SH-SY5Y (cell line): Measurements from ENCODE around the gene TUBG2.

Source experiments
- GATA2 ChIP-seq: IDR thresholded peaks from 2 replicates; pipeline ENCODE4 v1.6.1; 2011; ENCODE audit warnings: mild to moderate bottlenecking, low read depth, low read length
- GATA3 ChIP-seq: IDR thresholded peaks from 2 replicates; pipeline ENCODE4 v1.6.1; 2011; ENCODE audit warnings: low read depth, mild to moderate bottlenecking, low read length, moderate library complexity

The TUBG2 gene

DNA sequence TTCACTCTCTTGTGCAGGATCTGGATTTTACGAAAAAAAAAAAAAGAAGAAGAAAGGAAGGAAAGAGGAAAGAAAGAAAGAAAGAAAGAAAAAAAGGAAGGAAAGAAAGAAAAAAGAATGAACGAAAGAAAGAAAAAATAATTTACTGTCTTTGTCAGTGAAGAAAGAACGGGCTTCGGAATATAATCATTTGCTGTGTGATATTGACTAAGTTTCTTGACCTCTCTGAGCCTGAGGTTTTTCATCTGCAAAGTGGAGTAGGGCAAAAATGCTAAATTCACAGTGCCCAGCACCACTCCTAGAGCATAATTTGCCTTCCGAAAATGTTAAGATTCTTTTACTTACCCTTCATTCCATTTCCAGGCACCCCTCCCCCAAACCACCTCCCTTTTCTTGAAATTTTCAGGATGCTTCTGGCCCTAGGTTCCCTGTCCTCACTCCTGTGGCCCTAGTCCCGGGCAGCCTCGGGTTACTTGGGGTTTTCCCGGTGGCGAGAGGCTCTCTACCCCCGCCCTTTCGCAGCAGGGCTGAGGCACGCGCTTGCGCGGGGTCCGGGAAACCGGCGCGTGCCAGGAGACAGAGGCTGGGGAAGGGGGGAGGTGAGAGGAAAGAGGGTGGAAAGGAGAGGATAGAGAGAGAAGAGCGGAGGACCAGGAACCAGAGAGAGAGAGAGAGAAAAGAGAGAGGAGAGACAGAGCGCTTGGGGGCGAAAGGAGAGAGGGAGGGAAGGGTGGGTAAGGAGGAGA lies 23.1 kb downstream of the TUBG2 start, which contains the start of gene CNTNAP1:
Gene CNTNAP1 (plus strand): TSS at position 556 of the 746 bp plus-strand sequence. CDS start 299 bp downstream, outside the sequence.
- TF ChIP-seq GATA3, result no peak
- TF ChIP-seq GATA2, result no peak

DNA sequence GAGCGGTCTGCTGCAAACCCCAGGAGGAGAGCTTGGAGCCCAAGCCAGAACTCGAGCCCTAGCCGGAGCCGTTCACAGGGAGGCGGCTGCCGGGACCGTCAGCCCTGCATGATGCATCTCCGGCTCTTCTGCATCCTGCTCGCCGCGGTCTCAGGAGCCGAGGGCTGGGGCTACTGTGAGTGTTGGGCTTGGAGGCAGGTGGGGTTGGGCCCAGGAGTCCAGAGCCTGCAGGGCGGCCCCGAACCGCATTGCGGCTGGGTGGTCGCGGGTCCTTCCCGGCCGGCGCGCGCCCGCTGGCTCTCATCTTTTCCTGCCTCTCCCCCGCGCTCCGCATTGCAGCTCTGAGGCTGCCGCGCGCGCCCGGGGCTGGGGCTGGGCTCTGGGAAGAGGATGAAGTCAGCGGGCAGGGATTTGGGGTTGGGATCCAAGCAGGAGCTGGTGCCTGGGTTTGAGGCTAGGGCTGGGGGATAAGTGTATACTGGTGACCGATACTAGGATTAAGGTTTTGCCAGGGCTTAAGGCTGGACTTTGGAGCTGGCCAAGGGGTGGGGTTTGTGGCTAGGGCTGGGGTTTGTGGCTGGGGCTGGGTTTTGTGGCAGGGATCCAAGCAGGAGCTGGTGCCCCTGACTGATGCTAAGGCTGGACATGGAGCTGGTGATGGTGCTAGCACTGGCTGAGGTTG lies 23.8 kb downstream of the TUBG2 start:
- TF ChIP-seq GATA2, result no peak
- TF ChIP-seq GATA3, result no peak

DNA sequence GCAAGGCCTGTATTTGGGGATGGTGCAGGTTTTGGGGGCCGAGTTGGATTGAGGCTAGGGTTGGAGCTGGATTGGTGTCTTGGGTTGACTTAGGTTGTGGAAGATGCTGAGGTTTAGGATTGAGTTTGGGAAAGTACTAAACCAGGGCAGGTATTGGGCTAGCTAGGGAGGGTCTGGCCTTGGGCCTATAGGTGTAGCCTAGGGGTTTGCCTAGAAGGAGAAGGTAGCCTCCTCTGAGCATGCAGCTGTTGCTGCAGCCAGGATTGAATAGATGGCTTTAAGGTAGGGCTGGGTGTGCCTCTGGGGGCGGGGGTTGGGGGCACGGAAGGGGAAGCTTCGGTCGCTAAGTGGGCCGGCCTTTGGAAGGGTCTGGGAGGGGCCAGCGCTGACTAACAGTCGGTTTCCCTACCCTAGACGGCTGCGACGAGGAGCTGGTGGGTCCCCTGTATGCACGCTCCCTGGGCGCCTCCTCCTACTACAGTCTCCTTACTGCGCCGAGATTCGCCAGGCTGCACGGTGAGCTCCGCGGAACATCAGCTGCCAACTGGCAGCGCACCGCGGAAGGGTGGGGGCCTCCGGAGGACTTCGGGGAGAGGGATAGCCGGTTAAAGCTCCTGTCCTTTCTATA lies 24.4 kb downstream of the TUBG2 start:
- no peak for TF ChIP-seq GATA3
- TF ChIP-seq GATA2, result no peak

DNA sequence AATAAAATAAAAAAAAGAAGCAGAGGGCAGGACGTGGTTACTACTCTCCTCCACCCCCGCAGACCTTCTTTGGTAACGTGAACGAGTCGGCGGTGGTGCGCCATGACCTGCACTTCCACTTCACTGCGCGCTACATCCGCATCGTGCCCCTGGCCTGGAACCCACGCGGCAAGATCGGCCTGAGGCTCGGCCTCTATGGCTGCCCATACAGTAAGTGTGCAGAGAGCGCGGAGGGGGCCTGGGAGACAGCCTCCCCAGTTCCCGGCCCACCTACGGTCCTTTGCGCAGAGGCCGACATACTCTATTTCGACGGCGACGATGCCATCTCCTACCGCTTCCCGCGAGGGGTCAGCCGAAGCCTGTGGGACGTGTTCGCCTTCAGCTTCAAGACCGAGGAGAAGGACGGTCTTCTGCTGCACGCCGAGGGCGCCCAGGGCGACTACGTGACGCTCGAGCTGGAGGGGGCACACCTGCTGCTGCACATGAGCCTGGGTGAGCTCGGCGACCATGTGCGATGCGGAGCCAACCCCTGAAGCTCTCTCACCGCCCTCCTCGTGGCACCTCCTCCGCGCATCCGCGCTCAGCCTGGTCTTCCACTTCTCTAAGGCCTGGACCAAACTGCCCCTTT lies 26.0 kb downstream of the TUBG2 start:
- TF ChIP-seq GATA3 (no peak), GATA2 (no peak)

DNA sequence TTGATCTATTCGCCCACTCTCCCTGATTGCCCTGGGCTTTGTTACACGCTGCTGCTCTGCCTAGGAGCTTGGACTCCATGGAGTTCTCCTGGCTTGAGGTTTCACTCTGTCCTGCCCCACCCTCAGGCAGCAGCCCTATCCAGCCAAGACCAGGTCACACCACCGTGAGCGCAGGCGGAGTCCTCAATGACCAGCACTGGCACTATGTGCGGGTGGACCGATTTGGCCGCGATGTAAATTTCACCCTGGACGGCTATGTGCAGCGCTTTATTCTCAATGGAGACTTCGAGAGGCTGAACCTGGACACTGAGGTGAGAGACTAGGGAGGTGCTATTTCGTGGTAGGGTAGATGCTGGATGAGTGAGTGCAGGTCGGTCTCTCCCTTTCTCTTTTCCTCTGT lies 26.7 kb downstream of the TUBG2 start:
- no peak for TF ChIP-seq GATA2
- TF ChIP-seq GATA3, result no peak

DNA sequence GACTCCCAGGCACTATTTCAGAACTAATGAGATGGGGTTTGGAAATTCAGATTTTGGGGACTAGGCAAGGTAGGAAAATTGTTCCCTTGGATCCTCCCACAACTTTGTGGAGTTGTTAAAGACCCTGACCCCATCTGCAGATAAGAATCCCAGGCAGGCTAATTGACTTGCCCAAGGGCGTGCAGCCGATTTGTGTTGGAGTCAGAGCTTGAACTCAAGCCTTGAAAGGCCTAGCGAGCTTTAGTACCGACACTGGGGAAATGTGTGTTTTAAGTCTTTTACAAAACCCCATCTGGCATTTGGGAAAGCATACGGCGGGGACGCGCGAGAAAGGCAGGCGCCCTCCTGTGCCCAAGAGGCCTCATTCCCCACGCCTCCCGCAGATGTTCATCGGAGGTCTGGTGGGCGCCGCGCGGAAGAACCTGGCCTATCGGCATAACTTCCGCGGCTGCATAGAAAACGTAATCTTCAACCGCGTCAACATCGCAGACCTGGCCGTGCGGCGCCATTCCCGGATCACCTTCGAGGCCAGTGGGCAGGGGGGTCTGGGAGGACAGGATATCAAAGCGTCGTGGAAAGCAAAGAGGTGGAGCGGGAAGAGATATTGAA lies 27.5 kb downstream of the TUBG2 start:
- TF ChIP-seq GATA2 (no peak), GATA3 (no peak)

DNA sequence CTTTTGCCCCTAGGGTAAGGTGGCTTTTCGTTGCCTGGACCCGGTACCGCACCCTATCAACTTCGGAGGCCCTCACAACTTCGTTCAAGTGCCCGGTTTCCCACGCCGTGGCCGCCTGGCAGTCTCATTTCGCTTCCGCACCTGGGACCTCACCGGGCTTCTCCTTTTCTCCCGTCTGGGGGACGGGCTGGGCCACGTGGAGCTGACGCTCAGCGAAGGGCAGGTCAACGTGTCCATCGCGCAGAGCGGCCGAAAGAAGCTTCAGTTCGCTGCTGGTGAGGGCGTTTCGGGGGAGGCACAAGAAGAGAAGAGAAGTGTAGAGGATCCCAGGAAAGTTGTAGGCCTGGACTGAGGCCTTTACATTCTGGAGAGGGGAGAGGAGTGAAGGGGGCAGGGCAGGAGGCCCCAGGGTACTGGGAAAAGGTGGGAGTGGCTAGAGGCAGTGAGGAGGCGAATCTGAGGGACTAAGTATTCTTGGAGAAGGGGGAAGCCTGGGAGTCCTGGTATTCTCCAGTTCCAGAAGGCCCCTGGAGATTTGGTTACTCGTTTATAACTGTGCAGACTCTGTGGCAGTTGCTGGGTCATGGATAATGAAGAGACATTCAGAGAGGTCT lies 28.7 kb downstream of the TUBG2 start:
- no peak for TF ChIP-seq GATA2
- TF ChIP-seq GATA3, result no peak

DNA sequence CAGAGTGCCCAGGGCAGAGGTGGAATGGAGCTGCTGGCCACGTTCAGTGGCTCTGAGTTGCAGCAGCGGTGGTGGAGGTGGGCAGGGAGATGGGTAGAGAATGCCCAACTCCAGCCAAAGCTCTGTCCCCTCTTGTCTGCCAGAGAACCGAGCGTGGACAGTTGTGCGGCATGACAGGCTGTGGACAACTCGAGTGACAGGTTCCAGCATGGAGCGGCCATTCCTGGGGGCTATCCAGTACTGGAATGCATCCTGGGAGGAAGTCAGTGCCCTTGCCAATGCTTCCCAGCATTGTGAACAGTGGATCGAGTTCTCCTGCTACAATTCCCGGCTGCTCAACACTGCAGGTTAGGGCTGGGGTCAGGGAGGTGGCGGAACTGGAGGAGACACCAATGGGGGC lies 31.5 kb downstream of the TUBG2 start:
- no peak for TF ChIP-seq GATA3
- no peak for TF ChIP-seq GATA2

DNA sequence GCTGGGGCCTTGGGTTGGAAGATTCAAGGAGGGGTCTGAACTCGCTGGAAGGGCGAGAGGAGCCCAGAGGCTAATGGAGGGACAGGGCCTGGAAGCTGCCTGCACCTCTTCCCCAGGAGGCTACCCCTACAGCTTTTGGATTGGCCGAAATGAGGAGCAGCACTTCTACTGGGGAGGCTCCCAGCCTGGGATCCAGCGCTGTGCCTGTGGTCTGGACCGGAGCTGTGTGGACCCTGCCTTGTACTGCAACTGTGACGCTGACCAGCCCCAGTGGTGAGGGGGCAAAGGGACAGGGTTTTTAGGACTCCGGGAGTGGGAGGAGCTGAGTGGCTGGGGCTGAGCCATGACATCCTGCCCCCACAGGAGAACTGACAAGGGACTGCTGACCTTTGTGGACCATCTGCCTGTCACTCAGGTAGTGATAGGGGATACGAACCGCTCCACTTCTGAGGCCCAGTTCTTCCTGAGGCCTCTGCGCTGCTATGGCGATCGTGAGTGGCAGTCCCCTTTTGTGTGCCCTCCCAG lies 32.0 kb downstream of the TUBG2 start:
- no peak for TF ChIP-seq GATA3

DNA sequence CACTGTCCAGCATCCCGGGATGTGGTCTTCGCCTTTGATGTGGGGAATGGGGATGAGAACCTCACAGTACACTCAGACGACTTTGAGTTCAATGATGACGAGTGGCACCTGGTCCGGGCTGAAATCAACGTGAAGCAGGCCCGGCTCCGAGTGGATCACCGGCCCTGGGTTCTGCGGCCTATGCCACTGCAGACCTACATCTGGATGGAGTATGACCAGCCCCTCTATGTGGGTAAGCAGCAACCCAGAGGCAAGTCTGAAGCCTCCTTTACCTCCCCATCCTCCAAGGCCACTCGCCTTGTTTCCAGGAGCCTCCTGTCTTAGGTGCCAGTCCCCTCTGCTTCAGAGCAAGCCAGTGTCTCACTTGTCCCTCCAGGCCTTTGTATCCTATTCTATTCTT lies 33.4 kb downstream of the TUBG2 start:
- TF ChIP-seq GATA2, result no peak
- TF ChIP-seq GATA3, result no peak

DNA sequence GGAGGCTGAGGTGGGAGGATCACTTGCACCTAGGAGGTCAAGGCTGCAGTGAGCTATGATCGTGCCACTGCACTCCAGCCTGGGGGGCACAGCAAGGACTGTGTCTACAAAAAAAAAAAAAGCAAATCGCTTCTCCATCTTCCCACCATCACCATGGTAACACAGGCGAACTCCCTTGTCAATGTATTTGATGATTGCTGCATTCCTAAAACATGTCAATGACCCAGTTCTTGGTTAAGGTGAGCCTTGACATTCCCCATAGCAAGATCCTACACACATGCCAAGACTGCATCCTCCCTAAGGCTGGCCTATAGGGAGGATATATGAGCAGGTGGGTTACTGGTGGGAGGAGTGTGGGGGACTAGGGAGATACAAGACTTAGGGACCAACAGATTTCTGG lies 35.4 kb downstream of the TUBG2 start:
- no peak for TF ChIP-seq GATA3
- TF ChIP-seq GATA2, result no peak

DNA sequence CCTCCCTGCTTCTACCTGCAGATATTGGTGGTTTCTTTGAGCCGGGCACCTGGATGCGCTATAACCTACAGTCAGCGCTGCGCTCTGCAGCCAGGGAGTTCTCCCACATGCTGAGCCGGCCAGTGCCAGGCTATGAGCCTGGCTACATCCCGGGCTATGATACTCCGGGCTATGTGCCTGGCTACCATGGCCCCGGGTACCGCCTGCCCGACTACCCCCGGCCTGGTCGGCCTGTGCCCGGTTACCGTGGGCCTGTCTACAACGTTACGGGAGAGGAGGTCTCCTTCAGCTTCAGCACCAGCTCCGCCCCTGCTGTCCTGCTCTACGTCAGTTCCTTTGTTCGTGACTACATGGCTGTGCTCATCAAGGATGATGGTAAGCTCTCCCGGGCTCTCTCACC lies 36.4 kb downstream of the TUBG2 start:
- TF ChIP-seq GATA2, result no peak

DNA sequence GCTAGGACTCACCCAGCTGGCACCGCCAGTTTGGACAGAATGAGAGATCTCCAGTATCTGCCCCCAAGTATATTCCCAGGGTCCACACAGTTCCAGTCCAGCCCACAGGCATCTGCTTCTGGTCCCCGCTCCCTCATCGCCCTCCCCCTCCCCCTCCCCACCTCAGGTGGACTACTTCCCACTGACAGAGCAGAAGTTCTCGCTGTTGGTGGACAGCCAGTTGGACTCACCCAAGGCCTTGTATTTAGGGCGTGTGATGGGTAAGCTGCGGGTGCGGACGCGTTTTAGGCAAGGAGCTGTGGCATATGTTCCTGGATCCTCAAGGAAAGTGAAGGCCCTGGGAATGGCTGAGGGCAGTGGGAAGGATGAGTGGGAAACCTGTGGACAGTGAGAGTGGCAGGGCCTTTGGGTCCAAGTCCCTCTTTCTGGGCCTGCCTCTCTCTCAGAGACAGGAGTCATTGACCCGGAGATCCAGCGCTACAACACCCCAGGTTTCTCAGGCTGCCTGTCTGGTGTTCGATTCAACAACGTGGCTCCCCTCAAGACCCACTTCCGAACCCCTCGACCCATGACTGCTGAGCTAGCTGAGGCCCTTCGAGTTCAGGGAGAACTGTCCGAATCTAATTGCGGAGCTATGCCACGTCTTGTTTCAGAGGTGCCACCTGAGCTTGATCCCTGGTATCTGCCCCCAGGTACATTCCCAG lies 38.2 kb downstream of the TUBG2 start:
- TF ChIP-seq GATA3, result no peak
- no peak for TF ChIP-seq GATA2
